Natural killer cell treated with Interleukin-12 subunit alpha and Interleukin-12 subunit beta and Interleukin-15 and Interleukin-18, amount 100 ng/mL, for 72 hours (primary cell): ENCODE data around the gene SNAP47. TPM values are rescaled to one million over a fixed set of nuclear protein-coding genes. Genes with fewer than 3 reads are reported as not detected.
A peak's percentile ranks its signal among the peaks of the same experiment; 100 is the strongest.

ENCODE experiments used
- ATAC-seq, 2 donors: fragments of 150-1000 bp; cut with Tn5 transposase in 1 of 2; sonication (Bioruptor Pico), chemical (Tn5 transposase) in 1 of 2; 2 replicates each; pipeline ENCODE4 v1.10.0; 2021
- DNase-seq: peaks from one replicate; pipeline ENCODE4 v3.0.0; 2022; ENCODE audit warnings: low spot score
- H3K27ac Mint-ChIP-seq, 2 donors: 1 replicate in 1 of 2; 2 replicates in 1 of 2; pipeline ENCODE4 v1.8.0; 2022; ENCODE audit warnings: mixed read lengths in 2 of 2, mild to moderate bottlenecking in 1 of 2, moderate library complexity in 1 of 2
- H3K27me3 Mint-ChIP-seq, 2 donors: 1 replicate in 1 of 2; 2 replicates in 1 of 2; pipeline ENCODE4 v1.8.0; 2022; ENCODE audit warnings: mixed read lengths in 2 of 2
- H3K36me3 Mint-ChIP-seq: one replicate; pipeline ENCODE4 v1.8.0; 2022; ENCODE audit warnings: mixed read lengths
- H3K4me1 Mint-ChIP-seq, 2 donors: 1 replicate in 1 of 2; 2 replicates in 1 of 2; pipeline ENCODE4 v1.8.0; 2022; ENCODE audit warnings: low read depth in 2 of 2, mixed read lengths in 2 of 2, mild to moderate bottlenecking in 1 of 2
- H3K4me3 Mint-ChIP-seq: one replicate; pipeline ENCODE4 v1.8.0; 2022; ENCODE audit warnings: mixed read lengths
- H3K9me3 Mint-ChIP-seq: 2 replicates; pipeline ENCODE4 v1.8.0; 2022; ENCODE audit warnings: mixed read lengths
- total RNA-seq, 2 donors: library from RNA; stranded (reverse); gene quantifications; one replicate each; pipeline ENCODE4 v1.2.3, GENCODE V29; 2022

SNAP47 gene
- total RNA-seq, 2 donors from 2014 or later = 23.5 to 32.5 TPM

- Mint-ChIP-seq H3K4me3 (no peak overlapping the region), H3K36me3 (peaks cover 32% of the 10 kb centered on the region), H3K27ac (no peak overlapping the region), H3K27me3 (peaks cover 18 to 44% of the 10 kb centered on the region in 2 donors), H3K9me3 (peaks cover 9% of the 10 kb centered on the region), H3K4me1 (peaks cover 5 to 14% of the 10 kb centered on the region in 2 donors)
- no peak for DNase-seq
- no peak for ATAC-seq
Observed at GRCh38 chr1:227808566-227808965, 73.3 kb downstream of the SNAP47 start.

- H3K27me3 Mint-ChIP-seq = peaks cover 14 to 39% of the 10 kb centered on the region in 2 donors
- DNase-seq (no peak), ATAC-seq (no peak)
- H3K4me1 Mint-ChIP-seq = peaks cover 5 to 14% of the 10 kb centered on the region in 2 donors
- no peak overlapping the region for H3K27ac Mint-ChIP-seq
- H3K36me3 Mint-ChIP-seq = peaks cover 29% of the 10 kb centered on the region
- no peak overlapping the region for H3K4me3 Mint-ChIP-seq
- H3K9me3 Mint-ChIP-seq = peaks cover 8% of the 10 kb centered on the region
Observed at GRCh38 chr1:227809026-227809425, 73.8 kb downstream of the SNAP47 start.

- no peak overlapping the region for H3K27ac Mint-ChIP-seq
- ATAC-seq (no peak), DNase-seq (no peak)
- no peak overlapping the region for H3K4me3 Mint-ChIP-seq
- peaks cover 2 to 6% of the 10 kb centered on the region in 2 donors for H3K27me3 Mint-ChIP-seq
- peaks cover 13% of the 10 kb centered on the region for H3K9me3 Mint-ChIP-seq
- peaks cover 18% of the 10 kb centered on the region for H3K36me3 Mint-ChIP-seq
- H3K4me1 Mint-ChIP-seq = peaks cover 13 to 16% of the 10 kb centered on the region in 2 donors
Observed at GRCh38 chr1:227813962-227814361, 78.7 kb downstream of the SNAP47 start.

- Mint-ChIP-seq H3K4me3 (no peak within 1 kb of the TSS), H3K9me3 (peaks cover 13% of the 10 kb centered on the region), H3K36me3 (peaks cover 16% of the 10 kb centered on the region), H3K27me3 (peaks cover 6 to 11% of the 10 kb centered on the region in 2 donors), H3K4me1 (peaks cover 11 to 12% of the 10 kb centered on the region in 2 donors), H3K27ac (no peak within 1 kb of the TSS)
- ATAC-seq (peak in 1 of 2 donors; percentile 13), DNase-seq (no peak)
Observed at GRCh38 chr1:227815468-227816409, 80.5 kb downstream of the SNAP47 start, which contains the start of gene PRSS38. Gene PRSS38, plus strand, starts transcription at chr1:227815675. Its CDS starts 42 bp downstream, at chr1:227815717.

GRCh38 chr1:227816750-227817446 is 81.7 kb downstream of the SNAP47 start:
- H3K27ac Mint-ChIP-seq = no peak overlapping the region
- peaks cover 22% of the 10 kb centered on the region for H3K36me3 Mint-ChIP-seq
- peaks cover 13% of the 10 kb centered on the region for H3K9me3 Mint-ChIP-seq
- peak overlapping the region; percentile 19 for H3K4me3 Mint-ChIP-seq
- ATAC-seq (peak; percentile 68 to 80), DNase-seq (no peak)
- H3K4me1 Mint-ChIP-seq = peaks cover 11 to 12% of the 10 kb centered on the region in 2 donors
- peaks cover 17 to 20% of the 10 kb centered on the region in 2 donors for H3K27me3 Mint-ChIP-seq

- peaks cover 44 to 55% of the 10 kb centered on the region in 2 donors for H3K27me3 Mint-ChIP-seq
- no peak overlapping the region for H3K27ac Mint-ChIP-seq
- H3K36me3 Mint-ChIP-seq = peaks cover 20% of the 10 kb centered on the region
- no peak overlapping the region for H3K4me3 Mint-ChIP-seq
- H3K9me3 Mint-ChIP-seq = peaks cover 2% of the 10 kb centered on the region
- DNase-seq (no peak), ATAC-seq (no peak)
- H3K4me1 Mint-ChIP-seq = peaks cover 5% of the 10 kb centered on the region in 2 donors
Observed at GRCh38 chr1:227823537-227823936, 88.3 kb downstream of the SNAP47 start.

- DNase-seq (no peak), ATAC-seq (no peak)
- peaks cover 42 to 59% of the 10 kb centered on the region in 2 donors for H3K27me3 Mint-ChIP-seq
- H3K27ac Mint-ChIP-seq = no peak overlapping the region
- no peak overlapping the region for H3K4me3 Mint-ChIP-seq
- H3K36me3 Mint-ChIP-seq = peaks cover 20% of the 10 kb centered on the region
- H3K4me1 Mint-ChIP-seq = peaks cover 5 to 9% of the 10 kb centered on the region in 2 donors
- H3K9me3 Mint-ChIP-seq = peaks cover 2% of the 10 kb centered on the region
Observed at GRCh38 chr1:227824204-227824603, 89.0 kb downstream of the SNAP47 start.

- ATAC-seq = no peak
- Mint-ChIP-seq H3K4me3 (no peak overlapping the region), H3K36me3 (peaks cover 21% of the 10 kb centered on the region), H3K27ac (no peak overlapping the region), H3K4me1 (peaks cover 5 to 9% of the 10 kb centered on the region in 2 donors), H3K27me3 (peaks cover 46 to 55% of the 10 kb centered on the region in 2 donors), H3K9me3 (peaks cover 2% of the 10 kb centered on the region)
- no peak for DNase-seq
Observed at GRCh38 chr1:227828786-227829185, 93.6 kb downstream of the SNAP47 start.

Other genes with a start within 250 kb of the SNAP47 start
- 1 to 10 TPM; 5.7 to 7.6 TPM for gene ZNF678, start 171.9 kb upstream of the SNAP47 start, total RNA-seq
- gene JMJD4, start 133 bp upstream of the SNAP47 start, total RNA-seq = 10 to 100 TPM; 17.3 to 34.0 TPM
- gene PRSS38, start 80.2 kb downstream of the SNAP47 start, total RNA-seq = not detected
- gene WNT9A, start 212.5 kb downstream of the SNAP47 start, total RNA-seq = under 1 TPM in 1 of 2 donors, not detected in 1; 0.11 TPM